ENCODE results near the gene NECTIN1.

Gene NECTIN1

DNA sequence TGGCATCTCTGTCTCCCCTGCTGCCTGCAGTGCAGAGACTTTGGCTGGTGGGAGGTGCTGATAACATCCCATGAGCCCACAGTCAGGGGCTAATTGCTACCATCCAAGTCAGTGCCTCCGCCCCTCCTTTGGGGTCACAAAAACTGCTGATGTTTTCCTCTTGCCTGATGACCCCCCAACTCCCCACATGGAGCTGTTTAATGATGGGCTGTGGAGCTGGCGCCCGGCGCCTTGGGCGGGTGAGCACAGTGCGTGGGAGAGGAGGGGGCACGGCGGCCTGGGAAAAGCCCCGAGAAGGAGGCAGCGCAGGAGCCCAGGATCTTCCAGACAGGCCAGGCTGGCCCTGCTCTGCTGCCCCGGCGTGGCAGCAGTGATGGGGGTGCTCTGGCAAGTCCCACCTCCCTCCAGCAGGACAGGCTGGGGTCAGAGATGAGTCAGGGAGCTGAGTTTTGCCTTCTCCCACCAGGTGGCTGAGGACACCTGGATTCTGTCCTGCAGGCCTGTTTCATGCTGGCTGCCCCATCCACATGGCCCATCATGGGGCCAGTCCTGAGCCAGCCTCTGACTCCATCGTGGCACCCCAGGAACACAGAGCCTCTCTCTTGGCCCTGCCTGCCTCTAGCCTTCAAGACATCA is 43.8 kb downstream of the NECTIN1 start:
- no peak overlapping the region for H3K4ac ChIP-seq (ENCODE audit: low read depth, low read length)
- peaks cover 5% of the 10 kb centered on the region for H3K79me2 ChIP-seq (ENCODE audit: control insufficient read depth, insufficient read depth, low read length)
- no CpG with 5 or more reads among the region's 13 CpGs for WGBS (ENCODE audit: extremely low coverage, insufficient coverage, low lambda C conversion rate)
- peak overlapping the region; percentile 16 for H2BK5ac ChIP-seq (ENCODE audit: low read length)
- H3K27ac ChIP-seq (ENCODE audit: low read depth, low read length): no peak overlapping the region
- H3K23ac ChIP-seq (ENCODE audit: low read length): no peak overlapping the region
- H3K4me3 ChIP-seq (ENCODE audit: low read length): no peak overlapping the region
- H4K8ac ChIP-seq (ENCODE audit: low read depth, low read length): no peak overlapping the region
- H2BK120ac ChIP-seq (ENCODE audit: low read depth, low read length): no peak overlapping the region
- no peak overlapping the region for H2AK5ac ChIP-seq (ENCODE audit: low read length)
- H3K27me3 ChIP-seq (ENCODE audit: insufficient read depth, low read length, poor library complexity): no peaks in the 10 kb centered on the region
- no peak for DNase-seq
- no peak overlapping the region for H2BK15ac ChIP-seq (replicated peaks; ENCODE audit: low read depth)
- peaks cover 7% of the 10 kb centered on the region for H3K79me1 ChIP-seq (ENCODE audit: low read length)
- H3K56ac ChIP-seq (ENCODE audit: low read length): peak overlapping the region; percentile 2
- H3K4me2 ChIP-seq (ENCODE audit: low read length): no peak overlapping the region
- H3K18ac ChIP-seq (ENCODE audit: low read length): peak overlapping the region; percentile 0
- peak overlapping the region; percentile 1 for H3K9ac ChIP-seq (ENCODE audit: low read length)
- H4K5ac ChIP-seq (ENCODE audit: low read length): no peak overlapping the region
- H3K36me3 ChIP-seq (ENCODE audit: control insufficient read depth, insufficient read depth, low read length): no peaks in the 10 kb centered on the region
- peaks cover 10% of the 10 kb centered on the region for H3K4me1 ChIP-seq (ENCODE audit: control insufficient read depth, low read depth, low read length)

DNA sequence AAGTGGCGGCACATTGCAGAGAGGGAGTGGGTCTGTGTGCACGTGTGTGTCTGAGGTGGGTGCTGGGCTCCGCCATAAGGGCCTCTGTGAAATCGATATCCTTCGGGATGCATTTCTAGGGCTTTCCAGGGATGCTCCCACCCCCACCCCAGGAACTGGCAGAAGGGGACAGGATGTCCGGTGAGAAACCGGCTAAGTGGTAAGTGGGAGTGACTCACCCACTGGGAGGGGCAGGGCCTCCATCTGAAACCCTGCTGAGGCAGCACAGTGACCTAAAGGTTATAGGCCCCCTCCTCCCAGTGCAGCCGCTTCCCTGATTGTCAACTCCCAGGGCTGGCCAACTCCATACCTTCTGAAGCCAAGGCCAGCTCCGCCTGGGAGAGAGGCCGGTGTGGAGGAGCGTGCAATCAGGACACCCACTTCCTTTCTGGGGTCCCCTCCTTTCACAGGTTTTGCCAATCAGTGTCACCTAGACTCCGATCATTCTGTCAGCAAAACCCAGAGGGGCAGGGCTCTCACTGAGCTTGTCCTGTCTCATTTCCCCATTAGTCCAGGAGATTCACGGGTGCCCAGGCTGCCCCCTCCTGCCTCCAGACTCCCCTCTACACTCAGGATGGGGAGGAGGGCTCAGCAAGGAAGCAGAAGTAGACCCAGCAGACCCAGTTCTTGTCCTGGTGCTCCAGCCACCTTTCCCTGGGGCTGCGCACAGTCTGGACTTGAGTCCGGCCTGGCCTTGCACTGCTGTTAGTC is 44.5 kb downstream of the NECTIN1 start:
- no peak overlapping the region for H2AK5ac ChIP-seq (ENCODE audit: low read length)
- no peaks in the 10 kb centered on the region for H3K27me3 ChIP-seq (ENCODE audit: insufficient read depth, low read length, poor library complexity)
- H3K9ac ChIP-seq (ENCODE audit: low read length): peak overlapping the region; percentile 2
- H2BK120ac ChIP-seq (ENCODE audit: low read depth, low read length): peak overlapping the region; percentile 33
- peak overlapping the region; percentile 65 for H2BK5ac ChIP-seq (ENCODE audit: low read length)
- peaks cover 10% of the 10 kb centered on the region for H3K4me1 ChIP-seq (ENCODE audit: control insufficient read depth, low read depth, low read length)
- no CpG with 5 or more reads among the region's 15 CpGs for WGBS (ENCODE audit: extremely low coverage, insufficient coverage, low lambda C conversion rate)
- H2BK15ac ChIP-seq (replicated peaks; ENCODE audit: low read depth): no peak overlapping the region
- H3K56ac ChIP-seq (ENCODE audit: low read length): peak overlapping the region; percentile 67
- H4K5ac ChIP-seq (ENCODE audit: low read length): no peak overlapping the region
- H3K4ac ChIP-seq (ENCODE audit: low read depth, low read length): peak overlapping the region; percentile 28
- no peak overlapping the region for H3K4me2 ChIP-seq (ENCODE audit: low read length)
- peaks cover 4% of the 10 kb centered on the region for H3K79me2 ChIP-seq (ENCODE audit: control insufficient read depth, insufficient read depth, low read length)
- no peak overlapping the region for H4K8ac ChIP-seq (ENCODE audit: low read depth, low read length)
- peak overlapping the region; percentile 5 for H3K18ac ChIP-seq (ENCODE audit: low read length)
- no peak overlapping the region for H3K27ac ChIP-seq (ENCODE audit: low read depth, low read length)
- DNase-seq: peak; percentile 91
- H3K4me3 ChIP-seq (ENCODE audit: low read length): no peak overlapping the region
- H3K36me3 ChIP-seq (ENCODE audit: control insufficient read depth, insufficient read depth, low read length): no peaks in the 10 kb centered on the region
- H3K23ac ChIP-seq (ENCODE audit: low read length): no peak overlapping the region
- H3K79me1 ChIP-seq (ENCODE audit: low read length): peaks cover 10% of the 10 kb centered on the region

DNA sequence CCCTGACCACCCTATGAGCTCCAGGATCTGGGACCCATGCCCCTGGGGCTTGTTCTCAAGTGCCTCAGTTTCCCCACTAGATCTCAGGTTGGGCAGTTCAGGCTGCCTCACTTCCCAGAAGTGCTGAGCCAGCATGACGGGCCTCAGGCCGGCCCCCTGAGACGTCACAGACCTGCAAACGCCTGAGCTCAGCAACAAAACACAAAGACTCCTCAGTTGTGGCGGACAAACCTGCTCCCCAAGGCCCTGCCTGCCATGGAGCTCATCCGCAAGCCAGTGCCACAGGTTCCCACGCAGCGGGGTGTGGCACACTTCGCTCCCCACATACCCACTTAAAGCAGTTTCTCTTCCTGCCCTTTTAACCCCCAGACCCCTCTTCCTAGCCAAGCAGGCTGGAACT is 45.2 kb downstream of the NECTIN1 start:
- Histone ChIP-seq H3K18ac (ENCODE audit: low read length) (peak overlapping the region; percentile 5), H3K23ac (ENCODE audit: low read length) (no peak overlapping the region), H4K8ac (ENCODE audit: low read depth, low read length) (no peak overlapping the region), H2BK120ac (ENCODE audit: low read depth, low read length) (peak overlapping the region; percentile 33), H2BK15ac (replicated peaks; ENCODE audit: low read depth) (no peak overlapping the region), H3K27ac (ENCODE audit: low read depth, low read length) (no peak overlapping the region), H3K4me3 (ENCODE audit: low read length) (no peak overlapping the region), H3K4ac (ENCODE audit: low read depth, low read length) (peak overlapping the region; percentile 28), H3K56ac (ENCODE audit: low read length) (peak overlapping the region; percentile 67), H3K9ac (ENCODE audit: low read length) (peak overlapping the region; percentile 2), H4K5ac (ENCODE audit: low read length) (no peak overlapping the region), H3K4me1 (ENCODE audit: control insufficient read depth, low read depth, low read length) (peaks cover 10% of the 10 kb centered on the region), H2AK5ac (ENCODE audit: low read length) (peak overlapping the region; percentile 7), H3K79me2 (ENCODE audit: control insufficient read depth, insufficient read depth, low read length) (peaks cover 1% of the 10 kb centered on the region), H2BK5ac (ENCODE audit: low read length) (peak overlapping the region; percentile 65), H3K4me2 (ENCODE audit: low read length) (no peak overlapping the region), H3K36me3 (ENCODE audit: control insufficient read depth, insufficient read depth, low read length) (no peaks in the 10 kb centered on the region), H3K27me3 (ENCODE audit: insufficient read depth, low read length, poor library complexity) (no peaks in the 10 kb centered on the region), H3K79me1 (ENCODE audit: low read length) (peaks cover 8% of the 10 kb centered on the region)
- no CpG with 5 or more reads among the region's 9 CpGs for WGBS (ENCODE audit: extremely low coverage, insufficient coverage, low lambda C conversion rate)
- no peak for DNase-seq

DNA sequence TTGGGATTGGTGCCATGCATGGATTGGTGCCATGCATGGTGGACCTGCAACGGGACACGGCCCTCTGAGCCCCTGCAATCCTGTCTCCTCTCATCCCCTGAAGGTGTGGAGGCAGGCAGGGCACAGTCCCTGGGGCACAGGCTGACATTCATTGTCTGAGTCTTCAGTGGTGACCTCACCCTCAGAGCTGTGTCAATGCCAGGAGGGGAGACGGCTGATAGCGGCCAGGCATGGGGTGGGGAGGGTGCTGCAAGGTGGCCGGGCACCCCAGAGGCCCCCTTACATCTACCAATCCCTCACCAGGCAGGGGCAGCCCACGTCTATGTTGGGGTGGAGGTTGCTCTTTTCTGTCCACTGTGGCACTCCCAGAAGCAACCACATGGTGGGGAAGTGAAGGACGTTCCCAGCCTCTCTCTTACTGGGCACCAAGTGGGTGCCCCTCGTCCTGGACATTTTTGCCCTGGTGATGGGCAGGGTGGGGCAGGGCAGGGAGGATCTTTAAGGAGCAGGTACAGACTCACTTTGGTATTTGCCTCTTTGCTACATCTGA is 47.6 kb downstream of the NECTIN1 start:
- Histone ChIP-seq H4K5ac (ENCODE audit: low read length) (no peak overlapping the region), H3K56ac (ENCODE audit: low read length) (no peak overlapping the region), H2BK120ac (ENCODE audit: low read depth, low read length) (no peak overlapping the region), H3K4me3 (ENCODE audit: low read length) (no peak overlapping the region), H3K36me3 (ENCODE audit: control insufficient read depth, insufficient read depth, low read length) (peaks cover 11% of the 10 kb centered on the region), H3K23ac (ENCODE audit: low read length) (no peak overlapping the region), H3K18ac (ENCODE audit: low read length) (no peak overlapping the region), H3K4ac (ENCODE audit: low read depth, low read length) (no peak overlapping the region), H2BK5ac (ENCODE audit: low read length) (no peak overlapping the region), H3K79me2 (ENCODE audit: control insufficient read depth, insufficient read depth, low read length) (no peaks in the 10 kb centered on the region), H2BK15ac (replicated peaks; ENCODE audit: low read depth) (no peak overlapping the region), H2AK5ac (ENCODE audit: low read length) (no peak overlapping the region), H4K8ac (ENCODE audit: low read depth, low read length) (no peak overlapping the region), H3K27me3 (ENCODE audit: insufficient read depth, low read length, poor library complexity) (no peaks in the 10 kb centered on the region), H3K4me1 (ENCODE audit: control insufficient read depth, low read depth, low read length) (peaks cover 8% of the 10 kb centered on the region), H3K27ac (ENCODE audit: low read depth, low read length) (no peak overlapping the region), H3K4me2 (ENCODE audit: low read length) (no peak overlapping the region), H3K79me1 (ENCODE audit: low read length) (peaks cover 6% of the 10 kb centered on the region), H3K9ac (ENCODE audit: low read length) (no peak overlapping the region)
- DNase-seq: no peak
- WGBS (ENCODE audit: extremely low coverage, insufficient coverage, low lambda C conversion rate): no CpG with 5 or more reads among the region's 8 CpGs

DNA sequence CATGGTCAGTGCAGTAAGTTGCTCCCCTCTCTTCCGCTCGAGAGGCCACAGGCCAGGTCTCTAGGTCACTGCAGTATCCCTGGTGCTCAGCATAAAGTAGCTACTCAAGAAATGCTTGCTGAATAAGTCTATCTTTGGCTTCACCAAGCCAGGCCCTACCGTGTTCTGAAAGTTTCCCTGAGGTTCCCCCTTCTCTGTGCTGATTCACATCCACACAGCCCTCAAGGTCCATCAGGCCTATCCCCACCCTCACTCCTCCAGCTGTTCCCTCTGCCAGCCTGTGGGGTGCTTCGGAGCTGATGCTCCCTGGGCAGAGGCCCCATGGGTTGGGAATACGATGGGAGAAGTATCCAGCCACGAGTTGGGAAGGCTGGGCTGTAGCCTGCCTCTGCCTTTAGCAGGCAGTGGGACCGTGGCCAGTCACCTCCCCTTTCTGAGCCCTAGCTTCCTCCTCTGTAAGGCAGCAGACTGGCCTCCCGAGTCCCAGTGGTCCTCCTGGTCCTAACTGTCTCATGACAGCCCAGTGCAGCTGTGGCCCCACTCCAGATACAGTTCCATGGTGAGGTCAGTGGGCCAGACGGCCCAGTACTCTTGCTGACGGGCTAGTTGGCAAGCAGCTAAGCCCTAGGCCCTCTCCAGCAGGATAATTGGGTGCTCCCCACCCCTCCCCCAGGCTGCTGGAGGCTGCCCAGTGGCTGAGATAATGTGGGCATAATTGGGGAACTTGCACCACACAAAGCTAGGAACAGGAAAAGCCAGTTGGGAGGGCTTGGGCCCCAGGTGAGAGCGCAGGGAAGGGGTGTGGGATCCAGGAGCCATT is 48.2 kb downstream of the NECTIN1 start:
- WGBS (ENCODE audit: extremely low coverage, insufficient coverage, low lambda C conversion rate): no CpG with 5 or more reads among the region's 11 CpGs
- Histone ChIP-seq H3K9ac (ENCODE audit: low read length) (no peak overlapping the region), H3K4me2 (ENCODE audit: low read length) (no peak overlapping the region), H3K23ac (ENCODE audit: low read length) (no peak overlapping the region), H2BK15ac (replicated peaks; ENCODE audit: low read depth) (no peak overlapping the region), H3K79me1 (ENCODE audit: low read length) (peaks cover 3% of the 10 kb centered on the region), H4K8ac (ENCODE audit: low read depth, low read length) (no peak overlapping the region), H3K4me3 (ENCODE audit: low read length) (no peak overlapping the region), H3K79me2 (ENCODE audit: control insufficient read depth, insufficient read depth, low read length) (no peaks in the 10 kb centered on the region), H4K5ac (ENCODE audit: low read length) (no peak overlapping the region), H2AK5ac (ENCODE audit: low read length) (no peak overlapping the region), H2BK120ac (ENCODE audit: low read depth, low read length) (no peak overlapping the region), H3K56ac (ENCODE audit: low read length) (no peak overlapping the region), H3K36me3 (ENCODE audit: control insufficient read depth, insufficient read depth, low read length) (peaks cover 11% of the 10 kb centered on the region), H3K4me1 (ENCODE audit: control insufficient read depth, low read depth, low read length) (peaks cover 8% of the 10 kb centered on the region), H3K27me3 (ENCODE audit: insufficient read depth, low read length, poor library complexity) (no peaks in the 10 kb centered on the region), H3K18ac (ENCODE audit: low read length) (no peak overlapping the region), H2BK5ac (ENCODE audit: low read length) (no peak overlapping the region), H3K4ac (ENCODE audit: low read depth, low read length) (no peak overlapping the region), H3K27ac (ENCODE audit: low read depth, low read length) (no peak overlapping the region)
- no peak for DNase-seq

All from mesendoderm (in vitro differentiated cells).